A673 (cell line): ENCODE measurements around the gene DHCR24.

ENCODE experiments used
- EZH2 ChIP-seq: fragments of 200-600 bp; sonication (generic); IDR thresholded peaks from 2 replicates; pipeline ENCODE4 v1.6.1; 2017; ENCODE audit warnings: borderline replicate concordance, low read depth, mild to moderate bottlenecking, mixed read lengths, antibody characterized with exemption, low read length; ENCODE audit not compliant: poor library complexity, severe bottlenecking
- TF ChIP-seq, protein P1 (sequence below): fragments of 300-800, 200-600 bp; sonication (generic); conservative IDR thresholded peaks from 2 replicates; pipeline ENCODE4 v1.5.1; 2017; ENCODE audit warnings: low read depth, mild to moderate bottlenecking, antibody characterized with exemption, low read length, moderate library complexity, mixed read lengths

DNA sequence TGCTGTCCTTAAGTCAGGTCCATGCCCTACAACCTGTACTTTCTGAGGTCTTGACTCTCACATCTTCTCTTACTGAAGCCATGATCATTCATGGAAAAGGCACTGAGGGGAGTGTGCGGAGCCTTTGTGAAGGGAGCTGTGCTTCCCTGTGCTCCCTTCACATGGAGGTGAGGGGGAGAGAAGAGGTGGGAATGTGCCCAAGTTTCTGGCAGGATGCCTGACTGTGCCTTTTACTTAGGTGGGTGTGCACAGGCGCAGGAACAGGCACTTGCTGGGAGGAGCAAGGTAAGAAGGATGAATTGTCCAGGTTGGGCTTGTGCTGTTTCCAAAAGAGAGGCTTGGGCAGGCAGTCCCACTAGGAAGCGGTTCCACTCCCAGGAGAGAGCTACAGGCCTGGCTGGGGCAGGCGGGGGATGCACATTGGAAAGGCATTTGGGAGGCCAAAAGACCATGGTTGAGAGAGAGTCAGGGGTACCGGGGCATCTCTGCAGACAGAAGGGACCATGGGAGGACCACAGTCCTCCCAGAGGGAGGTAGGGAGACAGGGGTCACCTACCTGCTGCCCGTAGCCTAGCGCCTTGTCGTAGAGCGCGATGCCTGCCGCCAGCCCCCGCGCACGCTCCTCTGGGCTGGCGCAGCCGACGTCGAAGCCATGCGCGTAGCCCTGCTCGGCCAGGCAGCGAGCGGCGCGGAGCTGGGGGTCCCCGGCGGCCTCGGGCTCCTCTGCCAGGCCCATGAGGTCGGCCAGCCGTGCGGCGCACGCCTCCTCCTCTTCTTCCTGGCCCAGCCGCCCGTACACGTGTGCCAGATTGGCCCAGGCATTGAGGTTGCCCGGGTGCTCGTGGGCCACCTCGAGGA, 86.7 kb downstream of the DHCR24 start:
- TF ChIP-seq, protein P1, sequence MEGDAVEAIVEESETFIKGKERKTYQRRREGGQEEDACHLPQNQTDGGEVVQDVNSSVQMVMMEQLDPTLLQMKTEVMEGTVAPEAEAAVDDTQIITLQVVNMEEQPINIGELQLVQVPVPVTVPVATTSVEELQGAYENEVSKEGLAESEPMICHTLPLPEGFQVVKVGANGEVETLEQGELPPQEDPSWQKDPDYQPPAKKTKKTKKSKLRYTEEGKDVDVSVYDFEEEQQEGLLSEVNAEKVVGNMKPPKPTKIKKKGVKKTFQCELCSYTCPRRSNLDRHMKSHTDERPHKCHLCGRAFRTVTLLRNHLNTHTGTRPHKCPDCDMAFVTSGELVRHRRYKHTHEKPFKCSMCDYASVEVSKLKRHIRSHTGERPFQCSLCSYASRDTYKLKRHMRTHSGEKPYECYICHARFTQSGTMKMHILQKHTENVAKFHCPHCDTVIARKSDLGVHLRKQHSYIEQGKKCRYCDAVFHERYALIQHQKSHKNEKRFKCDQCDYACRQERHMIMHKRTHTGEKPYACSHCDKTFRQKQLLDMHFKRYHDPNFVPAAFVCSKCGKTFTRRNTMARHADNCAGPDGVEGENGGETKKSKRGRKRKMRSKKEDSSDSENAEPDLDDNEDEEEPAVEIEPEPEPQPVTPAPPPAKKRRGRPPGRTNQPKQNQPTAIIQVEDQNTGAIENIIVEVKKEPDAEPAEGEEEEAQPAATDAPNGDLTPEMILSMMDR, result no peak
- no peak for TF ChIP-seq EZH2
